RWPE1 (cell line): ENCODE measurements around the gene CTSO.

Experiments used
- CTCF ChIA-PET: fragments of 350-600 bp; sonication (Branson Sonifier 250); formaldehyde crosslinking; extraction: SDS; loops from one replicate; lab custom pipeline; 2021; lab: Yijun Ruan, JAX
- POLR2A ChIA-PET: fragments of 400-600 bp; formaldehyde crosslinking; extraction: SDS; loops from one replicate; lab custom pipeline; 2020; ENCODE audit warnings: antibody characterized with exemption; ENCODE audit not compliant: low non-redundant PET; lab: Yijun Ruan, JAX
- DNase-seq: peaks from one replicate; pipeline ENCODE4 v3.0.0; 2012; ENCODE audit warnings: low spot score
- H3K27ac ChIP-seq: fragments of 450-650 bp; 2 replicates; pipeline ENCODE4 v1.5.1; 2017
- CTCF ChIP-seq: fragments of 450-650 bp; conservative IDR thresholded peaks from 2 replicates; pipeline ENCODE4 v1.5.1; 2017; ENCODE audit warnings: low read depth, mild to moderate bottlenecking

Gene CTSO, protein sequence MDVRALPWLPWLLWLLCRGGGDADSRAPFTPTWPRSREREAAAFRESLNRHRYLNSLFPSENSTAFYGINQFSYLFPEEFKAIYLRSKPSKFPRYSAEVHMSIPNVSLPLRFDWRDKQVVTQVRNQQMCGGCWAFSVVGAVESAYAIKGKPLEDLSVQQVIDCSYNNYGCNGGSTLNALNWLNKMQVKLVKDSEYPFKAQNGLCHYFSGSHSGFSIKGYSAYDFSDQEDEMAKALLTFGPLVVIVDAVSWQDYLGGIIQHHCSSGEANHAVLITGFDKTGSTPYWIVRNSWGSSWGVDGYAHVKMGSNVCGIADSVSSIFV

GRCh38 chr4:155953151-155954117 lies at the start of gene CTSO:
Gene CTSO, minus strand, starts transcription at chr4:155953866. Its CDS starts 19 bp downstream, at chr4:155953847.
- ChIA-PET CTCF (interaction anchor here (0.6 to 1.7 kb wide), 22 partner anchors 15 to 1915 kb away, joined by 3 to 10 read pairs (median 3); no protein-coding TSS in a partner anchor), POLR2A (interaction anchor here (0.5 kb wide), 1 partner anchor 76 kb away, joined by 3 read pairs; no protein-coding TSS in a partner anchor)
- DNase-seq: peak; percentile 56
- peak; percentile 69 for TF ChIP-seq CTCF
- peak within 1 kb of the TSS; percentile 89 for H3K27ac ChIP-seq

GRCh38 chr4:156000491-156000890 lies 46.8 kb upstream of the CTSO start:
- POLR2A ChIA-PET: no interaction called here
- CTCF ChIA-PET: no interaction called here
- DNase-seq: no peak
- TF ChIP-seq CTCF: no peak
- no peak overlapping the region for H3K27ac ChIP-seq

- TF ChIP-seq CTCF: no peak
- ChIA-PET CTCF (no interaction called here), POLR2A (no interaction called here)
- DNase-seq: no peak
- no peak overlapping the region for H3K27ac ChIP-seq
These were observed 46.1 kb upstream of the CTSO start for GRCh38 chr4:155999725-156000124.

GRCh38 chr4:155995069-155995468 lies 41.4 kb upstream of the CTSO start:
- POLR2A ChIA-PET: no interaction called here
- no peak for TF ChIP-seq CTCF
- CTCF ChIA-PET: interaction anchor here (0.6 kb wide), 2 partner anchors 285 to 359 kb away, joined by 3 to 4 read pairs; no protein-coding TSS in a partner anchor
- DNase-seq: no peak
- H3K27ac ChIP-seq: no peak overlapping the region

- ChIA-PET CTCF (interaction anchor here (0.6 kb wide), 1 partner anchor 17 kb away, joined by 3 read pairs; no protein-coding TSS in a partner anchor), POLR2A (no interaction called here)
- DNase-seq: no peak
- TF ChIP-seq CTCF: no peak
- H3K27ac ChIP-seq: no peak overlapping the region
These were observed 30.6 kb upstream of the CTSO start for GRCh38 chr4:155984106-155984797.
